KMS-11 (cell line): ENCODE measurements around the gene PLXNB2.

Experiments used
- H2AFZ ChIP-seq: fragments of 200-600 bp; sonication (generic); 2 replicates; pipeline ENCODE4 v1.6.1; 2016; ENCODE audit warnings: antibody characterized with exemption, mixed run types, low read depth
- H3K27ac ChIP-seq: fragments of 200-600 bp; sonication (generic); 2 replicates; pipeline ENCODE4 v1.6.1; 2016; ENCODE audit warnings: mild to moderate bottlenecking, mixed run types
- H3K27me3 ChIP-seq: fragments of 200-600 bp; sonication (generic); 2 replicates; pipeline ENCODE4 v1.6.1; 2017; ENCODE audit warnings: mild to moderate bottlenecking, low read depth, mixed run types, moderate library complexity; ENCODE audit not compliant: insufficient read depth
- H3K36me3 ChIP-seq: fragments of 200-600 bp; sonication (generic); 2 replicates; pipeline ENCODE4 v1.6.1; 2017; ENCODE audit warnings: mild to moderate bottlenecking, mixed run types; ENCODE audit not compliant: insufficient read depth
- H3K4me1 ChIP-seq: fragments of 200-600 bp; sonication (generic); 2 replicates; pipeline ENCODE4 v1.6.1; 2016; ENCODE audit warnings: mild to moderate bottlenecking, low read depth, mixed run types; ENCODE audit not compliant: poor library complexity, severe bottlenecking
- H3K4me2 ChIP-seq: fragments of 200-600 bp; sonication (generic); 2 replicates; pipeline ENCODE4 v1.7.0; 2016; ENCODE audit warnings: mild to moderate bottlenecking, mixed run types
- H3K4me3 ChIP-seq: fragments of 200-600 bp; sonication (generic); IDR thresholded peaks from 2 replicates; pipeline ENCODE4 v1.6.1; 2017; ENCODE audit warnings: low read depth, low read length, mixed read lengths; ENCODE audit not compliant: insufficient read depth
- H3K79me2 ChIP-seq: fragments of 200-600 bp; sonication (generic); 2 replicates; pipeline ENCODE4 v1.6.1; 2016; ENCODE audit warnings: low read depth, mixed run types; ENCODE audit not compliant: insufficient read depth
- H3K9ac ChIP-seq: fragments of 200-600 bp; sonication (generic); 2 replicates; pipeline ENCODE4 v1.6.1; 2016; ENCODE audit warnings: mild to moderate bottlenecking, mixed run types
- H4K20me1 ChIP-seq: fragments of 200-600 bp; sonication (generic); 2 replicates; pipeline ENCODE4 v1.6.1; 2016; ENCODE audit warnings: mild to moderate bottlenecking, mixed run types; ENCODE audit not compliant: insufficient read depth
- TF ChIP-seq, protein P1 (sequence below): fragments of 200-600 bp; sonication (generic); conservative IDR thresholded peaks from 2 replicates; pipeline ENCODE4 v1.6.1; 2017; ENCODE audit warnings: low read depth, mild to moderate bottlenecking, antibody characterized with exemption, low read length, moderate library complexity, mixed read lengths

The PLXNB2 gene, protein sequence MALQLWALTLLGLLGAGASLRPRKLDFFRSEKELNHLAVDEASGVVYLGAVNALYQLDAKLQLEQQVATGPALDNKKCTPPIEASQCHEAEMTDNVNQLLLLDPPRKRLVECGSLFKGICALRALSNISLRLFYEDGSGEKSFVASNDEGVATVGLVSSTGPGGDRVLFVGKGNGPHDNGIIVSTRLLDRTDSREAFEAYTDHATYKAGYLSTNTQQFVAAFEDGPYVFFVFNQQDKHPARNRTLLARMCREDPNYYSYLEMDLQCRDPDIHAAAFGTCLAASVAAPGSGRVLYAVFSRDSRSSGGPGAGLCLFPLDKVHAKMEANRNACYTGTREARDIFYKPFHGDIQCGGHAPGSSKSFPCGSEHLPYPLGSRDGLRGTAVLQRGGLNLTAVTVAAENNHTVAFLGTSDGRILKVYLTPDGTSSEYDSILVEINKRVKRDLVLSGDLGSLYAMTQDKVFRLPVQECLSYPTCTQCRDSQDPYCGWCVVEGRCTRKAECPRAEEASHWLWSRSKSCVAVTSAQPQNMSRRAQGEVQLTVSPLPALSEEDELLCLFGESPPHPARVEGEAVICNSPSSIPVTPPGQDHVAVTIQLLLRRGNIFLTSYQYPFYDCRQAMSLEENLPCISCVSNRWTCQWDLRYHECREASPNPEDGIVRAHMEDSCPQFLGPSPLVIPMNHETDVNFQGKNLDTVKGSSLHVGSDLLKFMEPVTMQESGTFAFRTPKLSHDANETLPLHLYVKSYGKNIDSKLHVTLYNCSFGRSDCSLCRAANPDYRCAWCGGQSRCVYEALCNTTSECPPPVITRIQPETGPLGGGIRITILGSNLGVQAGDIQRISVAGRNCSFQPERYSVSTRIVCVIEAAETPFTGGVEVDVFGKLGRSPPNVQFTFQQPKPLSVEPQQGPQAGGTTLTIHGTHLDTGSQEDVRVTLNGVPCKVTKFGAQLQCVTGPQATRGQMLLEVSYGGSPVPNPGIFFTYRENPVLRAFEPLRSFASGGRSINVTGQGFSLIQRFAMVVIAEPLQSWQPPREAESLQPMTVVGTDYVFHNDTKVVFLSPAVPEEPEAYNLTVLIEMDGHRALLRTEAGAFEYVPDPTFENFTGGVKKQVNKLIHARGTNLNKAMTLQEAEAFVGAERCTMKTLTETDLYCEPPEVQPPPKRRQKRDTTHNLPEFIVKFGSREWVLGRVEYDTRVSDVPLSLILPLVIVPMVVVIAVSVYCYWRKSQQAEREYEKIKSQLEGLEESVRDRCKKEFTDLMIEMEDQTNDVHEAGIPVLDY (N-terminal part only)

DNA sequence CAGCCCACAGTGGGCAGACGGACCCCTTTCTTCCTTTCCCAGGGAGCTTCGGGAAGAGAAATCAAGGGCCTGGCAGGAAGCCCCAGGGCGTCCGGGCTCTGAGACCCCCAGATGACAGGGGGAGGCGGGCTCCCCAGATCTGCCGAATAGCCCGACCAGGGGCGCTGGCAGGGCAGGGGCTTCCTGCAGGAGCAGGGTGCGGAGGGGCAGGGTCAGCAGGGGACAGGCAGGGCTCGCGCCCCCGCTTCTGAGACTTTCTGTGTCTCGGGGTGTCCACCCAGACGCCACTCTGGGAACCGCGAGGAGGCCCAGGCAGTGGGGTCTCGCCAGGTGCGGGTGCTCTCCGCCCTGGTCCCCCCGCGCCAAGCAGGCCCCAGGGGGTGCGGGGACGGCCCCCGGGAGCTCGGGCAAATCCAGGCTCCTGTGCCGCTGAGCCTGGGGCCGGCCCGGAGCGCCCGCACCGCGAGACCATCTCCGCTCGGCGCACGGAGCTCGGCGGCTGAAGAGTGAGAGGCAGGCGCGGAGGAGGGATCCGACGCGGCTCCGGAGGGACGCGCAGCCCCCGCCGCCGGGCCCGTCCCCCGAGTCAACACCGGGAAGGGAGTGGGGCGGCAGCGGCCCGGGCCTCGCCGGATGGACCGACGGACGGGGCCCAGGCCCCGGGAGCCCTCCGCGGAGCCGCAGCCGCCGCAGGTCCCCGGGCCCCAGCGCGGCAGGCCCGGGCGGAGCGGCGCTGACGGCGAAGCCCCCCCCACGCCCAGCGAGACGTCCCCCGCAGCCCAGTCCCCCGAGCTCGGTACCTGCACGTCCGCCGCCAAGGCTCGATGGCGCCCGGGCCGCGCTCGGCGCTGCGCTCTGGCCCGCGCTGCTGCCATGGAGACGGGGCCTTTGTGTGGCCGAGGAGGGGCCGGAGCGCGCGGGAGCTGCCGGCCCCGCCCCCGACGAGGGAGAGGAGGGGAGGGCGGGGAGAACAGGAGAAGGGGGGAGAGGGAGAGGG lies at the start of gene PLXNB2:
Gene PLXNB2, minus strand, starts transcription at position 894 of the 997 bp plus-strand sequence. CDS start 17,062 bp downstream, outside the sequence.
- peaks cover 4% of the 10 kb centered on the region for H3K4me1 ChIP-seq
- no peaks in the 10 kb centered on the region for H3K79me2 ChIP-seq
- H3K9ac ChIP-seq = peak within 1 kb of the TSS; percentile 41; the same call in 1 of the 2 replicates
- TF ChIP-seq, protein P1, sequence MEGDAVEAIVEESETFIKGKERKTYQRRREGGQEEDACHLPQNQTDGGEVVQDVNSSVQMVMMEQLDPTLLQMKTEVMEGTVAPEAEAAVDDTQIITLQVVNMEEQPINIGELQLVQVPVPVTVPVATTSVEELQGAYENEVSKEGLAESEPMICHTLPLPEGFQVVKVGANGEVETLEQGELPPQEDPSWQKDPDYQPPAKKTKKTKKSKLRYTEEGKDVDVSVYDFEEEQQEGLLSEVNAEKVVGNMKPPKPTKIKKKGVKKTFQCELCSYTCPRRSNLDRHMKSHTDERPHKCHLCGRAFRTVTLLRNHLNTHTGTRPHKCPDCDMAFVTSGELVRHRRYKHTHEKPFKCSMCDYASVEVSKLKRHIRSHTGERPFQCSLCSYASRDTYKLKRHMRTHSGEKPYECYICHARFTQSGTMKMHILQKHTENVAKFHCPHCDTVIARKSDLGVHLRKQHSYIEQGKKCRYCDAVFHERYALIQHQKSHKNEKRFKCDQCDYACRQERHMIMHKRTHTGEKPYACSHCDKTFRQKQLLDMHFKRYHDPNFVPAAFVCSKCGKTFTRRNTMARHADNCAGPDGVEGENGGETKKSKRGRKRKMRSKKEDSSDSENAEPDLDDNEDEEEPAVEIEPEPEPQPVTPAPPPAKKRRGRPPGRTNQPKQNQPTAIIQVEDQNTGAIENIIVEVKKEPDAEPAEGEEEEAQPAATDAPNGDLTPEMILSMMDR = no peak
- H3K4me2 ChIP-seq = peak within 1 kb of the TSS; percentile 29; the same call in 1 of the 2 replicates
- no peaks in the 10 kb centered on the region for H3K36me3 ChIP-seq
- H3K27me3 ChIP-seq = no peaks in the 10 kb centered on the region
- peak within 1 kb of the TSS; percentile 22 for H2AFZ ChIP-seq
- H3K27ac ChIP-seq = no peak within 1 kb of the TSS
- H3K4me3 ChIP-seq = no peak within 1 kb of the TSS
- no peaks in the 10 kb centered on the region for H4K20me1 ChIP-seq

DNA sequence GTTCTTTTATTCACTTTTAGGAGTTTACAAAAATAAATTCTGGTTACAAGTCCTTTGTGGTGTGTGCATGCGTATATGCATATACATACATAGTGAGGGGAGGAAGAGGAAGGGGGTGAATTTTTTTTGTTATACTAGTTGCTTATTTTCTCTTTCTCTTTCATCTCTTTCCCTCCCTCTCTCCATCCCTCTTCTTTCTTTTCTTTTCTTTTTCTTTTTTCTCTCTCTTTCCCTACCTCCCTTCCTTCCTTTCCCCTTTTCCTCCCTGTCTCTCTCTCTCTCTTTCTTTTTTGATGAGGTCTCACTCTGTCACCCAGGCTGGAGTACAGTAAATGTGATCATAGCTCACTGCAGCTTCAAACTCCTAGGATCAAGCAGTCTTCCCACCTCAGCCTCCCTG lies 49.8 kb upstream of the PLXNB2 start:
- no peaks in the 10 kb centered on the region for H4K20me1 ChIP-seq
- H3K36me3 ChIP-seq = no peaks in the 10 kb centered on the region
- TF ChIP-seq, protein P1 = no peak
- H3K4me3 ChIP-seq = no peak overlapping the region
- no peak overlapping the region for H3K4me2 ChIP-seq
- H2AFZ ChIP-seq = no peak overlapping the region
- no peaks in the 10 kb centered on the region for H3K4me1 ChIP-seq
- no peak overlapping the region for H3K27ac ChIP-seq
- H3K27me3 ChIP-seq = no peaks in the 10 kb centered on the region
- no peak overlapping the region for H3K9ac ChIP-seq
- H3K79me2 ChIP-seq = peaks cover 48% of the 10 kb centered on the region; the same call in 1 of the 2 replicates

DNA sequence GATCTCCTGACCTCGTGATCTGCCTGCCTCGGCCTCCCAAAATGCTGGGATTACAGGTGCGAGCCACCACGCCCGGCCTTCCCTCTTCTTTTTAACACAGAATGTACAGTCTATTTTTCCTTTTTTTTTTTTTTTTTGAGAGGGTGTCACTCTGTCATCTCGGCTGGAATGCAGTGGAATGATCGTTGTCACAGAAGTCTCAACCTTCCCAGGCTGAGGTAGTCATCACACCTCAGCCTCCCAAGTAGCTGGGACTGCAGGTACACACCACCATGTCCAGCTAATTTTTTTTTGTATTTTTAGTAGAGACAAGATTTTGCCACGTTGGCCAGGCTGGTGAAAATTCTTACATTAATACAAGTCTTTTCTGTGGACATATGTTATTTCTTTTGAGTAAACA lies 48.7 kb upstream of the PLXNB2 start:
- no peak overlapping the region for H3K4me3 ChIP-seq
- no peak overlapping the region for H2AFZ ChIP-seq
- no peaks in the 10 kb centered on the region for H3K27me3 ChIP-seq
- no peaks in the 10 kb centered on the region for H3K4me1 ChIP-seq
- H3K27ac ChIP-seq = no peak overlapping the region
- H3K4me2 ChIP-seq = no peak overlapping the region
- H3K36me3 ChIP-seq = no peaks in the 10 kb centered on the region
- no peak overlapping the region for H3K9ac ChIP-seq
- H3K79me2 ChIP-seq = peaks cover 40% of the 10 kb centered on the region; the same call in 1 of the 2 replicates
- TF ChIP-seq, protein P1 = no peak
- no peaks in the 10 kb centered on the region for H4K20me1 ChIP-seq
